ENCODE data around the gene NPAS3. TPM values are rescaled to one million over a fixed set of nuclear protein-coding genes. Genes with fewer than 3 reads are reported as not detected.

The NPAS3 gene
- total and polyA plus RNA-seq, 2 of the 13 experiments (the other 11 are each of a cell fraction or from before 2014, with no cell fraction given): not detected

DNA sequence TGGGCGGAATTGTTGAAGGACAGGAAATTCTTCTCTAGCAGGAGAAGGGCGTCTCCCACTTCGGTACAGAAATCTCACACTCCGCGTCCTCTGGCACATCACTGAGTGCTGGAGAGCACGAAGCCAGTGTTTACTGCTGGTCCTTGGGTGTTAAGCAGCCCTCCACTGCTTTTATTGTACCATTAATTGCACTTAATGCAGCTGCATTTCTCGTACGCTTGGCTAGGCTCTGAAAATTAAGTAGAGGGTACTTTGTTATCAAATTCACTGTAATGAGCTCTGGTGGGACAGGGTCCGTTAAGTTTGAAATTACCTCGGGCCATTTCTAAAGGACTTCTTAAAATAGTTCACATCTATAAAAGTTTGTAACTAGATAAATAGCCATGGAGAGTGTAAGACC lies 411.2 kb downstream of the NPAS3 start:
- FAIRE-seq: no peak
- Histone ChIP-seq H3K27me3 (ENCODE audit: control insufficient read depth in 1 of 2, insufficient read depth in 2 of 2, low read length in 2 of 2) (peaks cover 0 to 3% of the 10 kb centered on the region in 2 experiments; a peak in 1 of 5 replicates), H3K36me3 (replicated peaks in 1 of 2; ENCODE audit: control insufficient read depth in 1 of 2, insufficient read depth in 2 of 2, low read length in 2 of 2) (no peaks in the 10 kb centered on the region), H3K4me3 (replicated peaks in 1 of 3; ENCODE audit: insufficient read depth in 1 of 3, low read depth in 2 of 3, low read length in 3 of 3) (no peak overlapping the region), H3K79me2 (ENCODE audit: insufficient read depth, low read length) (no peaks in the 10 kb centered on the region), H3K9ac (ENCODE audit: insufficient read depth, low read depth, low read length) (no peak overlapping the region), H3K4me1 (ENCODE audit: insufficient read depth, low read length) (no peaks in the 10 kb centered on the region), H2AFZ (ENCODE audit: low read length) (no peak overlapping the region), H3K9me3 (ENCODE audit: low read length) (no peaks in the 10 kb centered on the region), H4K20me1 (ENCODE audit: insufficient read depth, low read length) (no peaks in the 10 kb centered on the region), H3K27ac (ENCODE audit: extremely low read length, insufficient read depth, low read length) (no peak overlapping the region), H3K4me2 (ENCODE audit: low read depth, low read length) (no peak overlapping the region)
- no peak for ATAC-seq
- no peak for DNase-seq (ENCODE audit: low spot score)
- BruUV-seq (replicated peaks): no TSS peak
- POLR2A ChIA-PET: no interaction called here
- CTCF ChIA-PET (ENCODE audit: low intra/inter-chr PET ratio, low total read pairs): no interaction called here
- intact Hi-C loops (cut with micrococcal nuclease; ENCODE audit: unreplicated experiment): no loop called here
- in situ Hi-C loops (cut with HindIII; ENCODE audit: extremely low pct_ligation_motif_present, low pct_unique_long_range_greater_than_20kb): no loop called here
- 34% methylated on average over 10 of the region's 10 CpGs for WGBS (ENCODE audit: low lambda C conversion rate)
- TF ChIP-seq, protein P1, sequence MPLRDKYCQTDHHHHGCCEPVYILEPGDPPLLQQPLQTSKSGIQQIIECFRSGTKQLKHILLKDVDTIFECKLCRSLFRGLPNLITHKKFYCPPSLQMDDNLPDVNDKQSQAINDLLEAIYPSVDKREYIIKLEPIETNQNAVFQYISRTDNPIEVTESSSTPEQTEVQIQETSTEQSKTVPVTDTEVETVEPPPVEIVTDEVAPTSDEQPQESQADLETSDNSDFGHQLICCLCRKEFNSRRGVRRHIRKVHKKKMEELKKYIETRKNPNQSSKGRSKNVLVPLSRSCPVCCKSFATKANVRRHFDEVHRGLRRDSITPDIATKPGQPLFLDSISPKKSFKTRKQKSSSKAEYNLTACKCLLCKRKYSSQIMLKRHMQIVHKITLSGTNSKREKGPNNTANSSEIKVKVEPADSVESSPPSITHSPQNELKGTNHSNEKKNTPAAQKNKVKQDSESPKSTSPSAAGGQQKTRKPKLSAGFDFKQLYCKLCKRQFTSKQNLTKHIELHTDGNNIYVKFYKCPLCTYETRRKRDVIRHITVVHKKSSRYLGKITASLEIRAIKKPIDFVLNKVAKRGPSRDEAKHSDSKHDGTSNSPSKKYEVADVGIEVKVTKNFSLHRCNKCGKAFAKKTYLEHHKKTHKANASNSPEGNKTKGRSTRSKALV (CRISPR knock-in tag; IDR thresholded peaks at IDR 0.05): no peak
- TF ChIP-seq ZNF431 (CRISPR knock-in tag; IDR thresholded peaks at IDR 0.05; ENCODE audit: borderline replicate concordance, low read depth) (no peak), ZNF547 (CRISPR knock-in tag; IDR thresholded peaks at IDR 0.05) (no peak), ZNF468 (CRISPR knock-in tag; IDR thresholded peaks at IDR 0.05) (no peak), ARHGAP35 (CRISPR knock-in tag; IDR thresholded peaks at IDR 0.05; ENCODE audit: borderline replicate concordance) (no peak), HMG20B (CRISPR knock-in tag; conservative IDR thresholded peaks at IDR 0.05) (no peak), ATF7-NPFF (CRISPR knock-in tag; IDR thresholded peaks at IDR 0.05; ENCODE audit: low read depth) (no peak), RCOR2 (CRISPR knock-in tag; IDR thresholded peaks at IDR 0.05) (no peak)
- TF ChIP-seq, protein P2, sequence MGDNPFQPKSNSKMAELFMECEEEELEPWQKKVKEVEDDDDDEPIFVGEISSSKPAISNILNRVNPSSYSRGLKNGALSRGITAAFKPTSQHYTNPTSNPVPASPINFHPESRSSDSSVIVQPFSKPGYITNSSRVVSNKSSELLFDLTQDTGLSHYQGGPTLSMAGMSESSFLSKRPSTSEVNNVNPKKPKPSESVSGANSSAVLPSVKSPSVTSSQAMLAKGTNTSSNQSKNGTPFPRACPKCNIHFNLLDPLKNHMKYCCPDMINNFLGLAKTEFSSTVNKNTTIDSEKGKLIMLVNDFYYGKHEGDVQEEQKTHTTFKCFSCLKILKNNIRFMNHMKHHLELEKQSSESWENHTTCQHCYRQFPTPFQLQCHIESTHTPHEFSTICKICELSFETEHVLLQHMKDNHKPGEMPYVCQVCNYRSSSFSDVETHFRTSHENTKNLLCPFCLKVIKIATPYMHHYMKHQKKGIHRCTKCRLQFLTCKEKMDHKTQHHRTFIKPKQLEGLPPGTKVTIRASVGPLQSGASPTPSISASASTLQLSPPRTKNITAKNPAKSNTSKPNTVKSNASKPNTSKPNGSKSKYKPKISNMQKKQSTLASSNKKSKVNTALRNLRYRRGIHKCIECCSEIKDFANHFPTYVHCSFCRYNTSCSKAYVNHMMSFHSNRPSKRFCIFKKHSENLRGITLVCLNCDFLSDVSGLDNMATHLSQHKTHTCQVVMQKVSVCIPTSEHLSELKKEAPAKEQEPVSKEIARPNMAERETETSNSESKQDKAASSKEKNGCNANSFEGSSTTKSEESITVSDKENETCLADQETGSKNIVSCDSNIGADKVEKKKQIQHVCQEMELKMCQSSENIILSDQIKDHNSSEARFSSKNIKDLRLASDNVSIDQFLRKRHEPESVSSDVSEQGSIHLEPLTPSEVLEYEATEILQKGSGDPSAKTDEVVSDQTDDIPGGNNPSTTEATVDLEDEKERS (CRISPR knock-in tag; IDR thresholded peaks at IDR 0.05): no peak

All from HepG2 (cell line).